ENCODE data around the gene RNF180.
"Not testable (repeated sequence)": the region's sequence is repeated elsewhere in the genome, so short reads cannot be mapped to it uniquely, and the experiment has no call there.

Gene RNF180

DNA sequence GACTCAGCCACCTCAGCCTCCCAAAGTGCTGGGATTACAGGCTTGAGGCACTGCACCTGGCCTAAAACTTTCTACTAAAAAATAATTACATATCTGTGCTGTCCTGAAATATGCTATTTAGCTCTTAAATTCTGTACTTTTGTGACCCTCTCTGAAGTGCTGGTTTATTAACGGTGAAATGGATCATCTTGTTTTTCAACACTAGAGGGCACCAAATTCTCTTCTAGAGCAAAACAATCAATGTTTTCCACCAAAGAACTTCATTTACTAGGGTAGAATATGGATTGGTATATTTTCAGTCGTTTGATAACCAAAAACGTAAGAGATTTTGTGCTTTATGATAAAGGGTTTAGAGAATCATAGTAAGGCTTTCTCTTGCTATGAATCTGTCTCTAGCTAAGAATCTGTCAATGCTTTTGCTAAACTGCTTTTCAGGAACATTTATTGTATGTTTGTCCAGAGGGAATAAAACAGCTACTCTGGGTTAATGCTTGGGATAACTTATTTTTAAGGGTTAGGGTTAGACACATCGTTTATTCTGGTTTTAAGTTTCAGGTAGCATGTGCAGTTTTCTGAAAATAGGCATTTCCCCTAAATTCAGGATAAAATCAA is 63.6 kb downstream of the RNF180 start:
- DNase-seq (ENCODE audit: low read depth): peak; percentile 46

DNA sequence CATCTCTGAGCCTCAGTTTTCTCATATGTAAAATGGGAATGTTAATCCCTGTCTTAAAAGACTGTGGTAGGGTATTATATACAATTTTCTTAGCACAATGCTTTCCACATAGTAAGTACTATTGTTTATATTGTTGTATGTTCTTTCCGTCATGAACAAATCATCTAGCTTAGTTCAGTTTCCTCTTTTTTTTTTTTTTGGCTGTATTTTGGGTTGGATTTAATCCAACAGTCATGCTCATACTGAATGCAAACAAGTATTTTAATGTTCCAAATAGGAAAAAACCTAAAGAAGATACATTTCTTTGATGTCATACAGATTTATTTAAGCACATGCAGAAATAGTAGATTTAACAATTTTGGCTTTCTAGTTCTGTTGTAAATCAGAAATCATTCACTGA is 95.1 kb downstream of the RNF180 start:
- DNase-seq (ENCODE audit: low read depth): no peak
- TF ChIP-seq, protein P1, sequence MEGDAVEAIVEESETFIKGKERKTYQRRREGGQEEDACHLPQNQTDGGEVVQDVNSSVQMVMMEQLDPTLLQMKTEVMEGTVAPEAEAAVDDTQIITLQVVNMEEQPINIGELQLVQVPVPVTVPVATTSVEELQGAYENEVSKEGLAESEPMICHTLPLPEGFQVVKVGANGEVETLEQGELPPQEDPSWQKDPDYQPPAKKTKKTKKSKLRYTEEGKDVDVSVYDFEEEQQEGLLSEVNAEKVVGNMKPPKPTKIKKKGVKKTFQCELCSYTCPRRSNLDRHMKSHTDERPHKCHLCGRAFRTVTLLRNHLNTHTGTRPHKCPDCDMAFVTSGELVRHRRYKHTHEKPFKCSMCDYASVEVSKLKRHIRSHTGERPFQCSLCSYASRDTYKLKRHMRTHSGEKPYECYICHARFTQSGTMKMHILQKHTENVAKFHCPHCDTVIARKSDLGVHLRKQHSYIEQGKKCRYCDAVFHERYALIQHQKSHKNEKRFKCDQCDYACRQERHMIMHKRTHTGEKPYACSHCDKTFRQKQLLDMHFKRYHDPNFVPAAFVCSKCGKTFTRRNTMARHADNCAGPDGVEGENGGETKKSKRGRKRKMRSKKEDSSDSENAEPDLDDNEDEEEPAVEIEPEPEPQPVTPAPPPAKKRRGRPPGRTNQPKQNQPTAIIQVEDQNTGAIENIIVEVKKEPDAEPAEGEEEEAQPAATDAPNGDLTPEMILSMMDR (conservative IDR thresholded peaks at IDR 0.05; ENCODE audit: control insufficient read depth, insufficient read depth, low read depth, low read length): no peak
- H3K4me3 ChIP-seq (ENCODE audit: control insufficient read depth, low read depth, low read length): no peak overlapping the region

More for the DNA sequence above, 63.6 kb downstream of the RNF180 start:
- TF ChIP-seq, protein P1 (conservative IDR thresholded peaks at IDR 0.05; ENCODE audit: control insufficient read depth, insufficient read depth, low read depth, low read length): peak; percentile 67
- H3K4me3 ChIP-seq (ENCODE audit: control insufficient read depth, low read depth, low read length): no peak overlapping the region

DNA sequence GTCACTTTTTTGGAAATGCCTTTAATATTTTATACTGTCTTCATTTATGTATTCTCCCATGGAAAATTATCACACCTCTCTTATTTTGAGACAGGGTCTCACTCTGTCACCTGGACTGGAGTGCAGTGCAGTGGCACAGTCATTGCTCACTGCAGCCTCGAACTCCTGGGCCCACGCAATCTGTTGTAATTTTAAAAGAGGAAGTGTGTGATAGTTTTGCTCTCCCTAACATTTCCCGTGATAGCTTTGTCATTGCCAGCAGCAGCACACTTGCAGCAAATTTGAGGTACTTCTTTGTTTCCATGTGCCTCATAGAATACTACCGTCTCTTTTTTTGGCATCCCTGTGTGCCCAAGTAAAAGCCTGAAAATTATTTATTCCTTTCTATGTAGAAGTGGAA is 103.5 kb downstream of the RNF180 start:
- DNase-seq (ENCODE audit: low read depth): no peak

DNA sequence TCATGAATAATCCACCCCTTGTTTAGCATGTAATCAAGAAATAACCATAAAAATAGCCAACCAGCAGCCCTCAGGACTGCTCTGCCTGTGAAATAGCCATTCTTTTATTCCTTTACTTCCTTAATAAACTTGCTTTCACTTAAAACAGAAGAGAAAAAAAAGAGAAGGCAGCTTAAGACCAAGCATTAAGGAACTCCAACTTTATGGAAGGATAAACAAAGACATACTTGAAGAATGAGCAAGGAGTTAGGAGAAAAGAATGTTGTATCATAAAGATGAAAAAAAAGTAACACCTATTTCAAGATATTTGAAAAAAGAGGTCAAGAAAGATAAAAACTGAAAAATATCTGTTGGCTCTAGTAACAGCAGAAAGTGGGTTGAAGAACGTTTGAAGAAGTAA is 107.6 kb downstream of the RNF180 start:
- TF ChIP-seq, protein P1 (conservative IDR thresholded peaks at IDR 0.05; ENCODE audit: control insufficient read depth, insufficient read depth, low read depth, low read length): no peak
- H3K4me3 ChIP-seq (ENCODE audit: control insufficient read depth, low read depth, low read length): no peak overlapping the region

More for the DNA sequence above, 103.5 kb downstream of the RNF180 start:
- no peak overlapping the region for H3K4me3 ChIP-seq (ENCODE audit: control insufficient read depth, low read depth, low read length)
- TF ChIP-seq, protein P1 (conservative IDR thresholded peaks at IDR 0.05; ENCODE audit: control insufficient read depth, insufficient read depth, low read depth, low read length): no peak

DNA sequence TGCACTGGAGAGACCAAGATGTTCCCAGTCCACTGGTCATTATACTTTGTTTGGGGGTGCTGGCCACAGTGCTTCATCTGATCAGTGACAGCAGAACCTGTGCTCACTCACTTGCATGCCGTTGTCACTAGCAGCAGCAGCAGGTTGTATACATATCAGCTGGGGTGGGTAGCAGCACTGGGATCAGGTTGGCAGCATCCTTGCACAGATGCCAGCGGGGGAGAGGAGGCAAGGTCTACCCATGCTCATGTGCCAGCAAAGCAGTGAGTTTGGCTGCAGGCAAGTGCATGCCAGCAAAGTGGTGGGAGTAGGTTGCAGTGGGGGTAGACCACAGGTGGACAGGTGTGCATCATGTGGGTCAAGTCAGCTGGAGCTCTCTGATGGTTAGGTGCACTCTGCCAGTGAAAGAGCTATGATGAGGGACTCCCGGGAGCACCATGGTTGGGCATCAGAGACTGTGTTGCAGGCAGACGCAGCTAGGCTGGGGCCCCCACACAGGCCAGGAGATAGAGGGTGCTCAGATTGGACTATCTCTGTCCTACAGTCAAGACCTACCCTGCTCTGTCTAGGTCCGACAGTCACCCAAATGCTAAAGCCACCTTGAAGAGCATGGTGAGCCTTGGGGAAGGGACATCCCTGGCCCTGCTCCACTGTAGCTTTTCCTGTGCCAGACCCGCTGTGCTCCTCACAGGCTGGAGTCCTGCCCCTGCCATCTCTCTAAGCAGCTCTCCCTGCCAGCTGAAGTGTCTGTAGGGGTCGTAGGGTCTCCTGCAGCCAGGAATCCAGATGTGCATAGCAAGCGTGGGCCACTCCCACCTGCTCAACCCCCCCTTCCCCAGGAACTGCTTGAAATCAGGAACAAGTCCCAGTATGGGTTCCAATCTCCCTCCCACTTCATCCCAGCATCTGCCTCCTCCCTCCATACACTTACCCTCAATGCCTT is 119.8 kb downstream of the RNF180 start:
- no peak for DNase-seq (ENCODE audit: low read depth)

More for the DNA sequence above, 107.6 kb downstream of the RNF180 start:
- no peak for DNase-seq (ENCODE audit: low read depth)

DNA sequence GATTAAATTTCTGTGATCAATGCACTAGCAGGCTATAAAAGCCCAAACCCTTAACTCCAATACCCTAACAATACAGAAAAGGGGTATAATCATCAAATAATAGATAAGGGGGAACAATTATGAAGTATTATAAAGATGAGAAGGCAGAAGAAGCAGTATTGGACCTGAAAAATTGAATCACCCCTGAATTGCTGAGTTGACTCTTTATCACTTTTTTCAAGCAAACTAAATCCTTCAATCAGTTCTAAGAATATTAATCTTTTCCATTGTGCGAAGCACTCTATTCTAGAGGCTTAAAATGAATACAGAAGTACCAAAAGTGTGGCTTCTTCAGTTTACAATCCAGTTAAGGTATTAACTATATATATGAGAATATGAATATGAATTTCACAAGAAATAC is 120.7 kb downstream of the RNF180 start:
- H3K4me3 ChIP-seq (ENCODE audit: control insufficient read depth, low read depth, low read length): no peak overlapping the region
- DNase-seq (ENCODE audit: low read depth): no peak
- TF ChIP-seq, protein P1 (conservative IDR thresholded peaks at IDR 0.05; ENCODE audit: control insufficient read depth, insufficient read depth, low read depth, low read length): no peak

More for the DNA sequence above, 119.8 kb downstream of the RNF180 start:
- TF ChIP-seq, protein P1 (conservative IDR thresholded peaks at IDR 0.05; ENCODE audit: control insufficient read depth, insufficient read depth, low read depth, low read length): no peak
- no peak overlapping the region for H3K4me3 ChIP-seq (ENCODE audit: control insufficient read depth, low read depth, low read length)

DNA sequence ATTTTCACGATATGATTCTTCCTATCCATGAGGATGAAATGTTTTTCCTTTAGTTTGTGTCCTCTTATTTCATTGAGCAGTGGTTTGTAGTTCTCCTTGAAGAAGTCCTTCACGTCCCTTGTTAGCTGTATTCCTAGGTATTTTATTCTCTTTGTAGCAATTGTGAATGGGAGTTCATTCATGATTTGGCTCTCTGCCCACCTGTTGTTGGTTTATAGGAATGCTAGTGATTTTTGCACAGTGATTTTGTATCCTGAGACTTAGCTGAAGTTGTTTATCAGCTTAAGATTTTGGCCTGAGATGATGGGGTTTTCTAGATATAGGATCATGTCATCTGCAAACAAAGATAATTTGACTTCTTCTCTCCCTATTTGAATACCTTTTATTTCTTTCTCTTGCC is 122.9 kb downstream of the RNF180 start:
- not testable (repeated sequence) for DNase-seq (ENCODE audit: low read depth); H3K4me3 ChIP-seq (ENCODE audit: control insufficient read depth, low read depth, low read length)

Measured in fibroblast of mammary gland (primary cell).